Fibroblast of skin of scalp (primary cell): ENCODE measurements around the gene TIMM8B. TPM values are rescaled to one million over a fixed set of nuclear protein-coding genes. Genes with fewer than 3 reads are reported as not detected.
A peak's percentile ranks its signal among the peaks of the same experiment; 100 is the strongest.
"Not testable (repeated sequence)": the region's sequence is repeated elsewhere in the genome, so short reads cannot be mapped to it uniquely, and the experiment has no call there.

Experiments
- DNase-seq: peaks from one replicate; pipeline ENCODE4 v3.0.0-alpha.2; 2013
- polyA plus RNA-seq, 2 experiments: library from polyadenylated mRNA; unstranded; fragments of 120-200 nt; gene quantifications; one replicate each; pipeline ENCODE4 v1.2.1, GENCODE V29; 2013; ENCODE audit not compliant: insufficient read length in 2 of 2

Gene TIMM8B, protein sequence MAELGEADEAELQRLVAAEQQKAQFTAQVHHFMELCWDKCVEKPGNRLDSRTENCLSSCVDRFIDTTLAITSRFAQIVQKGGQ
- 52.0 TPM for polyA plus RNA-seq (2013, experiment 1 of 2; ENCODE audit: insufficient read length)
- 53.1 TPM for polyA plus RNA-seq (2013, experiment 2 of 2; ENCODE audit: insufficient read length)

DNA sequence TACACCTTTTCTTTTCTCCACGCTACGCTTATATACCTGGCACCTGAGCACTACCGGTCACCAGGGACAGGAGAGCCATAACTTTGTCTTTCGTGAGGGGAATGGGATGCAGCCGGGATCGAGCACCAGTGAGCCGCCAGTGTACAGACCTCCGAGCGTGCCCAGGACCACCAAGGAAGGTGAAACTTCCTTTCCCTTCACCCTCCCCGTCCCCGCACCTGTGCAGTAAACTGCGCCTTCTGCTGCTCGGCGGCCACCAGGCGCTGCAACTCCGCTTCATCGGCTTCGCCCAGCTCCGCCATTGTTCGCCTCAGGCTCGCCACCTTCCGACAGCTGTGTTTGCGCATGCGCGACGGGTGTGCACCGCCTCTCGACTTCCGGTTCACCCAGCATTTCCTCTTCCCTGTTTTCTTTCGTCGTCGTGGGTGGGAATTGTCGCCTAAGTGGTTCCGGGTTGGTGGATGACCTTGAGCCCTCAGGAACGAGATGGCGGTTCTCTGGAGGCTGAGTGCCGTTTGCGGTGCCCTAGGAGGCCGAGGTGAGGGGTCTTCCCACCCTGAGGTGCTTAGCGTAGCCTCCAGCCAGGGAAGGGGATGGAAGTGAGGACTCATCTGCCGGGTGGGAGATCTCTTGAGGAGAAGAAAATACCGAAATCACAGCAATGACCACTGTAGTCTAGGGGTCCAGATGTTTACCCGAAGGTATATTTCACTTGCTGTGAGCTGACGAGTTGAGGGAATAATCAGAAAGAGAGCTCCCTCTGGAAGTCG lies at the start of gene TIMM8B, which contains the start of gene SDHD:
TSS of gene TIMM8B (minus strand) at position 335 of the 770 bp plus-strand sequence. CDS start at position 302, 33 bp downstream.
TSS of gene SDHD (plus strand) at position 452 of the 770 bp plus-strand sequence. CDS start at position 487, 35 bp downstream.
- peak; percentile 98 for DNase-seq

DNA sequence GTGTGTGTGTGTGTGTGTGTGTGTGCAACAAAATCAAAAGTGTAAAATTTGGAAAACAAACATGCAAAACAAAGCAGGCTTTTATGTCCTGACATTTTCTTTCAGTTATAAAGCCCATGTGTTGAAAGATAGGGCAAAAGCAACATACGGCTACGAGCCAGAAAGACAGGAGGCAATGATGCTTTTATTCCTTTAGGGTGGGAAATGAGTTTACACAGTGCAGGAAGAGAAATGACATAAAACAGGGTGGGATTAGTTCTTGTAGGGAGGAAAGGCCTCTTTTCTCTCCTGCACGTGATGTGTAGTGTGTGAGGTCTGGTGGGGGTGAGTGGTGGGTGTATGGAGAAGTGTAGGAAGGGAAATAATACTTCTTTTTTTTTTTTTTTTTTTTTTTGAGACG lies 47.9 kb upstream of the TIMM8B start:
- no peak for DNase-seq

DNA sequence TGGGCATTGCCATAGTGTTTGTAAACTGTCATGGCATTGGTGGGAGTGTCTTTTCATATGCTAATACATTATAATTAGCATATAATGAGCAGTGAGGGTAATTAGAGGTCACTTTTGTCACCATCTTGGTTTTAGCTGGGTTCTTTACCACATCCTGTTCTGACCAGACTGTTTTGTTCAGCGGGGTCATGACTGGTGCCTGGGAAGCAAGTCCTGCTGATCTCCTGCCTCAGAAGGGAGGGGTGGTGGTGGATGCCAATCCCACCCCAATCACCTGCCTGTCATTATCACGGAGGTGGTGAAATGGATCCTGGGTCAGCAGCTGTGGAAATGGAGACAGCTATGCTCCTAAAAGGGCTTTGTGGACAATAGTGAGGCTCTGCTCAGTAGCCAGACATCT lies 46.2 kb upstream of the TIMM8B start:
- DNase-seq: no peak

DNA sequence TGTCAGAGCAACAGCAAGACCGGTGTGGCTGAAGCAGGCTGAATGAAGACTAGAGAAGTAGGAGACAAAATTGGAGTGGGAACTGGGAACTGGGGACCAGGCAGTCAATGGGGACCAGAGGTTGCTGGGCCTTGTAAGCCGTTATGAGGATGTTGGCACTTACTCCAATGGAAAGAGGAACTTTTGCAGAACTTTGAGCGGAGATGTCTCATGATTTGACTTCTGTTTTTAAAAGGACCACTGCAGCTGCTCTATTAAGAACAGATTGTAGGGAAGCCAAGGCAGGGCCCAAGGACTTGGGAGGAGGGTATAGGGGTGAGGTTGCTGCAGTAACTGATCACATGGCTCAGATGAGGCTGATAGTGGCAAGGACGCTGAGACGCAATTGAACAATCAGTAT lies 43.1 kb upstream of the TIMM8B start:
- DNase-seq: no peak

DNA sequence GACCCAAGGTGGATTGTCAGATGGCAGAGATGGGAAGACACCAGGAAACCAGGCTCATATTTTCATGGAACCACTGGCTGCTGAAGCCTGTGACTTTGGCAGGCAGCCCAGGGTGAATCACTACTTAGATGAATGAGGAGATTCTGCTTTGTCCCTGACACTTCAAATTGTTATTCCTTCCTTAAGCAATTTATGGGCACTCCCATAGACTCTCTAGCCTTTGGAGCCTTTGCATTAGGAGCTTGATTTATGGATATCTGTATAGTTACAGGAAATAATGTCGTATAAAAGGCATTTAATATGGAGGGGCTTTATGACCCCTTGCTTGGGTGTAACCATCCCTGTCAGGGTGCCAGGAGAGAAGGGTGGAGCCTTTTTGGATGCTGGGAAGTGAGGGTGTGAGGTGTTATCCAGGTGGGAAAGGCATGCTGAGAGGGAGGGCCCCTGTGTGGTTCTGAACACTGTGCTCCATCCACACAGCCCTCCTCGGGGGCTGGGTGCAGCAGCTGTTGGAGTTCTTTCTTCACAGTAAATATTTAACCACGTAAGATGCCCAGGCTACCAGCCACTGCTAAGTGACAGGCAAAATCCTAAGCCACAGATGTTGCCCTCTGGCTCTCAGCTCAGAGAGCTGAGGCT lies 42.0 kb upstream of the TIMM8B start:
- peak; percentile 90 for DNase-seq

DNA sequence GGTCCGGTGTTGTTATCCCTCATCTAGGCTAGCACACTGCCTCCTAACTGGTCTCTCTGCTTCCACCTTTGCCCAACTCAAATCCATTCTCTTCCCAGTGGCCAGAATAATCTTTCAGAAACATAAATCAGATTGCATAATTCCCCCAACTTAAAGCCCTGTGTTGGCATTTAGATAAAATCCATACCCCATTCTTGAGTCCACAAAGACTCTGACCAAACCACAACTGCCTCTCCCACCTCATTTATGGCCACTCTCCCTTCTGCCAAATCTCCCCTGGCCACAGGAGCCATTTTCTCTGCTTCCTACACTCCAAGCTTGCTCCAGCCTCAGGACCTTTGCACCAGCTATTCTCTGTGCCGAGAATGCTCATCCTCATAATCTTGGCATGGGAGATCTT lies 40.5 kb upstream of the TIMM8B start:
- no peak for DNase-seq

DNA sequence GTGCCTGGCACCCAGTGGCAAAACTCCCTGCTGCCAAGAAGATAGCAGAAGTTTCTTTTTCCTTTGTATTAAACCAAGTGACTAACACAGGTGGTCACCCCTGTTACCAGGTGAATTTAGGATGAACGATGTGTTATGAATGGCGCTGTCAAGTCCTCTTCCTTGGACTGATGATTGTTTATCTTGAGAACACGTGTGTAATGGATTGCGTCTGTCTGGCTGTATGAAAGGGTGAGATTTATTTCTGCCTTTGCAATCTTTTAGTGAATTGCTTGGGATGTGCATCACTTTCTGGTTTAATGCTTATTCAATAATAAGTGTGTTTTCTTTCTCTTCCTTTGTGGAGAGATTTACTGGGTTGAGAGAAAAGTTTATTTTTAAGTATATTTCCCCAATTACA lies 36.6 kb upstream of the TIMM8B start:
- DNase-seq: no peak

DNA sequence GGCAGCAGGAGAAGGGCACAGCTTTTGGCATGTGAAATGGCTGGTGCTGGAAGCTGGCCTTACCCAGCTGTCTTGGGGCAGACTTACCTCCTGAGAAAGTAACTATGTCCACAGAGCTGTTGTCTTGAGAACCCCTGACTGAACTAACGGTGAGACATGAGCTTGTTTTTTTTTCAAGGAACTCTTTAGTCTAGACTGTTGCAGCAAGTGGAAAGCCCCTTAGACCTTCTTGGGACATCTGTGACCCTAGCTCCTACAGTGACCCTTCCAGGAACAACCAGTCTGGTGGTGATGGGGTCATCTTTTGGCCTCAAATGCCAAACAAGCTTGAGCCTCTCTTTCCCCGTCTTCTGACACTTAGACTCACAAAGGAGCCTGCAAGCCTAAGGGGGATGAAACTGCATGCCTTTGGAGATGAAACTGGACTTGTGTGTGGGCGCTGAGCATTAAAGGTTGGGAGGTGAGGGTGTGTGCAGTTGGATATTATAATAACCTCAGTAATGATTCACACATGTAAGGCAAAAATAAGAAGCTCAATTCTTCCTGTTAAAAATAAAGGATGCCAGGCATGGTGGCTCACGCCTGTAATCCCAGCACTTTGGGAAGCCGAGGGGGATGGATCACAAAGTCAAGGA lies 35.5 kb upstream of the TIMM8B start:
- DNase-seq: no peak

DNA sequence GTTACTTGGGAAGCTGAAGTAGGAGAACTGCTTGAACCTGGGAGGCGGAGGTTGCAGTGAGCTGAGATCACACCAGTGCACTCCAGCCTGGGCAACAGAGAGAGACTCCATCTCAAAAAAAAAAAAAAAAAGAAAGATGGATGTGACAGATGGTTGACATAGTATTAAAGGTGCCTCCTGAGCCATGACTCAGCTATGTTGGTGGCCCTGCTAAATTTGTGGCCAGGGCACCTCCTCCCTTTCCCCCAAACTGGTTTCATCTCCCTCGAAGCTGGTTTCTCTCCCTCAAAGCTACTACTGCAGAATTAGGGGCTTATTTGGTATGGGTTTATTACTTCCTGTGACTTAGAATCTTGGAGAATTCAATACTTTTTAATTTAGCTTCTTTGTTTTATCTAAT lies 31.6 kb upstream of the TIMM8B start:
- DNase-seq: no peak

DNA sequence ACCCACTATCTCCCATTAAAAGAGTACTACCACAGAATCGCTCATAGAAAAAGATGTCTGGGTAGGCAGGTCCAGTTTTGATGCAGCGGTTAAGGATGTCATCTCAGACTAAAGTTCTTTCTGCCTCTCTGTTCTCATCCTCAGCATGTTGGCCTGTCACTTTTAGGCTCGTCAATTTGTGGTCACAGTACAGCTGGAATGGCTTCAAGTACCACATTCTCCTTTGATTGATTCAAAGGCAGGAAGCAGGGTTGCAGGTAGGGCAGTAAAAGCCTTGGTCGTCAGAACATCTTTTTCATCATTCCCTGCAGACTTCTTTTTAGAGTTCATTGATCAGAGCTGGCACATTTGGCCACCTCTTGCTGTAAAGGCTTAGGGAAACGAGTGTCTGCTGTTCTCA lies 28.8 kb upstream of the TIMM8B start:
- no peak for DNase-seq

DNA sequence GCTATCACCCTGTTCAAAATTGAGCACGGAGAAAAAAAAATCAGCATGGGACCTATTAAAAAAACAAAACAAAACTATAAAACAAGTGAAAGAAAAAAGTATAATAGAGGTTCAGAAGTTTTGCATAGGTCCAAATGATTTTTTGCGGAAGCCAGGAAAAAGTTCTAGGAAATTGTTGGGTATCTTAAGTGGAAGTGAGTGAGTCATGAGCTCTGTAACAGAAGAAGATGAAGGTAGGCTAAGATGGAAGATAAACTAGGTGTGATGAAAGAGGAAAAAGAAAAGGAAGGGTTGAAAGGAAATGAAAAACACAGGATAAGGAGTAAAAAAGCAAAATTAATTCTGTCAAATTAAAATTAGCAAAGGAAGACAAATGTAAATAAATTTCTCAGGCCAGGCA lies 27.9 kb upstream of the TIMM8B start:
- DNase-seq: no peak

DNA sequence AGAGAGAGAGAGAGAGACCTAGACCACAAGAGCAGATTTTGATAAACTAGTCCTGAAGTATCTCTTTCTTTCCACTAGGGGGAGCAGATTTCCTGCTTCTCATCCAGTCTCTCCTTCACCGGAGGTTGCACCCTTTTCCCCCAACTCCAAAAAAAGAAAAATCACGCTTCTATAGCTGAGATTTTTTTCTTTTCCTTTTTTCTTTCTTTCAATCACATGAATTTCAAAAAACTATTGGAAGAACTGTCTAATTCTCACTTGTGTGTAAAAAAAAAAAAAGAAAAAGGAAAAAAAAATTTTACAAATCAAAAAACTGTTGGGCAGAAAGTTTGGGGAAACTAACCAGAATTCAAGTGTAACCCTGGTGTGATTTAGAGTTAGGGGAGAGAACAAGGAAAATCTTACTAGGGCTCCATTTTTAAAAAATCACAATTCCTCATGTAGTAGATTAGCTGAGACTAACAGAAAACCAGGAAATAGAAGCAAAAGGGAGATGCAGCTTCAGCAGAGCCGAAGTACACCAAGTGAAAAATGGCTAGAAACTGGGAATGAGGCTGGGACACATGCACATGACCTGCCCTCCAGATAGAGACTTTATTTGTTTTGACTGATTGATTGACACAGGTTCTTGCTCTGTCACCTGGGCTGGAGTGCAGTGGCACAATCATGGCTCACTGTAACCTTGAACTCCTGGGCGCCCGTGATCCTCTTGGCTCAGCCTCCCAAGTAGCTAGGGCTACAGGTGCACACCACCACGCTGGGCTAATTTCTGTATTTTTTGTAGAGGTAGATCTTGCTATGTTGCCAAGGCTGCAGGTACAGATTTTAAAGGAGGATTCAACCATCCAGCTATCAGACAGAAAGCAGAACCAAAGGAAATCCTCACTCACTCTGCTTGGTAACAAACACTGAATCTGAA lies 27.2 kb upstream of the TIMM8B start:
- peak; percentile 69 for DNase-seq

DNA sequence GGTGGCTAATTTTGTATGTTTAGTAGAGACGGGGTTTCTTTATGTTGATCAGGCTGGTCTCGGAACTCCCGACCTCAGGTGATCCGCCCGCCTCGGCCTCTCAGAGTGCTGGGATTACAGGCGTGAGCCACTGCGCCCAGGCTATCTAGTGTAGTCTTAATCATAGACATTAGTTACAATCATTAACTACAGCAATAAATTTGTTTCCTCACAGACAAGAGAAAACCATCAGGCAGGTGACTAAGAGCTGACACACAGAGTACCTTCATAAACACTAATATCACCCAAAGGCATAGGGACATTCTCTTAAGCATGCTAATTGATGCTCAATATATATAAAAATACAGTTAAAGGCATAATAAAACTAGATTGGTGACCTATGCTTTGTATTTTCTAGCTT lies 19.5 kb upstream of the TIMM8B start:
- DNase-seq: no peak

DNA sequence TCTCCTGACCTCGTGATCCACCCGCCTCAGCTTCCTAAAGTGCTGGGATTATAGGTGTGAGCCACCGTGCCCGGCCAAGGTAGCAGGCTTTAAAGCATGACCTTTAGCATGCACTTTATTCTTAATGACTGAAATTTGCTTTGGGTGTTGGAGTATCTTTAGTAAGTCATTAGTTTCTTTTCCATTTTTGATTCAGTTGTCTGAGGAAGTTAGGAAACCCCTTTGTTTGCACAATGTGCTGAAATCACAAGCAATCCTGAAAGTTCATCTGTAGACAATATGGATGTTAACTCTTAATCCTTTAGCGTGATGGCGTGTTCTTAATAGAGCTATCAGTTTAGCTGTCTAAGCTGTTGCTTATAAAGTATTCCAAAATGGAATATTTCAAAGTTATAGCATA lies 16.9 kb upstream of the TIMM8B start:
- DNase-seq: no peak

DNA sequence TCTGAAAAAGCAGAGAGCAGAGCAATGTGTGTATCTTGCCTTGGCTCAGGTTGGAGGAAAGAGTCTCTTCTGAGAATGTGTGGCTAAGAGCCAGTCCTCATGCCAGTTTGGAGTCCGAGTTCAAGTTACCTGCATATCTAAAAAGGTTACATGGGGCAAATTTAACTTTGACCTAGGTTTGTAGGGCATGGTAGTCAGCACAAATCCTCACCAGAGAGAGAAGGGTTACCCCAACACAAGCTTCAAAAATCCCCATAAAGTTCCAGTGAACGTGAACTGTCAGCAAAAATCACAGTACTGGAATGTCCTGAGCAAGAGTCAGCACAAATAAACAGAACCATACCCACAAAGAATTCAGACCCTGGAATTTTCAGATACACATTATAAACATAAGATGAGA lies 13.9 kb upstream of the TIMM8B start:
- DNase-seq: peak; percentile 28

DNA sequence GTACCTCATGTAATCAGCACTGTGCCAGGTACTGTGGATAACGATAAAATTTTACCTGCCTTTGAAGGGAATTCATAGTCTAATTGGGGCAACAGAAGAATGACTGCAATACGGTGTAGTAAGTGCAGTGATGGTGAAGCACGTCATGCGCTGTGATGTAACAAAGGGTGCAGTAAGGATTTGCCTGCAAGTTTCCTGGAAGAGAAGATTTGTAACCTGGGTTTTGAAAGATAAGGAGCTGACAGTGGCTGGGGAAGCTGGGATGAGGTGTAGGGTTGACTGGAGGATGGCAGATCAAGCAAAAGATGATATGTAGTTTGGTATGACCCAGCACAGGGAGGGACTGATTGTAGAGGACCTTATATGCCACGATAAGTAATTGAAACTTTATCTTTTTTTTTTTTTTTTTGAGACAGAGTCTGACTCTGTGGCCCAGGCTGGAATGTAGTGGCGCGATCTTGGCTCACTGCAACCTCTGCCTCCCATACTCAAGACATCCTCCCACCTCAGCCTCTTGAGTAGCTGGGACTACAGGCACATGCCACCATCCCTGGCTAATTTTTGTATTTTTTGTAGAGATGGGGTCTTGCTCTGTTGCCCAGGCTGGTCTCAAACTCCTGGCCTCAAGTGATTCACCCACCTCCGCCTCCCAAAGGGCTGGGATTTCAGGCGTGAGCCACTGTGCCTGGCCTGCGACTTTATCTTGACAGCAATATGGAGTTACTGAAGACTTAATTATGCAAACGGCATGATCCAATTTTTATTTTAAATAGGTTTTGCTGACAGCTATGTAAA lies 11.4 kb upstream of the TIMM8B start:
- DNase-seq: no peak

DNA sequence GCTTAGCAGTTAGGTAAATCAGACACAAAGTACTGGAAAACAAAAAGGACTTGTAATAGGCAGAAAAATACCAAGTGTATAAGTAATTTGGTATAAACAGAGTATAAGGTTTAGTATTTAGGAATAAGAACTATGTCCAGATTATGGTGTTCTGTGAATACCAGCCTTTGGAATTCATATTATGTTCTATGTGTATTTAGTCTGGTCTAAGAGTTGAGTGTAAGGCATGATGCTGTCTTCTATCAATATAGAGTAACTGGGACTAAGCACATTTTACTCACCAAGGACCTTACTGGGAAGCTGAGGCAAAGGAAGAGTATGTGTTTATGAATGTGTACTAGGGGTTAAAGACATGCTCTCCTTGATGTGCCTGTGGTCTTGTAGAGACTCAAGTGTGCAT lies 9.6 kb upstream of the TIMM8B start:
- no peak for DNase-seq

DNA sequence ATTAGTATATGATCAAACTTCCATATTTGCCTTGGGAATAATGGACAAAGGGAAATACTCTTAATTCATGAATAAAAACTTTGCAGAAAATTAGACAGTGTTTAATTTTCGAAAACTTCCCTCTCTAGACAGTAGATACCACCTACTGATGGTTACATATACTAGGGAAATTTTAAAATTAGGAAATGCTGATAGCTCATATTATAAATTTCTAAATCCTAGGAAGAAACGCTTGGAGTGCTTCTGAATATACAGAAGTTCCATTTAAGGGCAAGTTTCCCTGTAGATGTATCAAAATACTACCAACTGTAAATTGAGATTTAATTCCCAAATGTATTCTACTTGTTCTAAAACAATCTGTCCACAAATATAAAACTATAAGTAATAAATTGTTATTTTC lies 8.7 kb upstream of the TIMM8B start:
- DNase-seq: not testable (repeated sequence)

DNA sequence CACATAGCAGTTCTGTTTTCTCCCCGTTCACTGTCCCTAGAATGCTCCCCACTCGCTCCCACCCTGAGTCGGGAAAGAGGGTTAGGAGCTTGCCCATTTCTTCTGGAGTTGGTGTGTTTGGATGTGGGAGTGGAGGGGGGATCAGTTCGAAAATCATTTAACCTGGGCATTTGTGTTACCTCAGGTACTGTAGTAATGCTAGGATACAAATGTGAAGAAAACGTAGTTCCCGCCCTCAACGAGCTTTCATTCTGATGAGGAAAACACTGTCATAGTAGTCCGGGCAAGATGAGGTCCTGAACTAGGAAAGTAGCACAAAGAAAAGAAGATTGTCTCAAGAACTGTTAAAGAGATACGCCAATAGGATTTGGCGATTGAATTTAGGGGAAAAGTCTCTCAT lies 656 bp upstream of the TIMM8B start:
- no peak for DNase-seq

DNA sequence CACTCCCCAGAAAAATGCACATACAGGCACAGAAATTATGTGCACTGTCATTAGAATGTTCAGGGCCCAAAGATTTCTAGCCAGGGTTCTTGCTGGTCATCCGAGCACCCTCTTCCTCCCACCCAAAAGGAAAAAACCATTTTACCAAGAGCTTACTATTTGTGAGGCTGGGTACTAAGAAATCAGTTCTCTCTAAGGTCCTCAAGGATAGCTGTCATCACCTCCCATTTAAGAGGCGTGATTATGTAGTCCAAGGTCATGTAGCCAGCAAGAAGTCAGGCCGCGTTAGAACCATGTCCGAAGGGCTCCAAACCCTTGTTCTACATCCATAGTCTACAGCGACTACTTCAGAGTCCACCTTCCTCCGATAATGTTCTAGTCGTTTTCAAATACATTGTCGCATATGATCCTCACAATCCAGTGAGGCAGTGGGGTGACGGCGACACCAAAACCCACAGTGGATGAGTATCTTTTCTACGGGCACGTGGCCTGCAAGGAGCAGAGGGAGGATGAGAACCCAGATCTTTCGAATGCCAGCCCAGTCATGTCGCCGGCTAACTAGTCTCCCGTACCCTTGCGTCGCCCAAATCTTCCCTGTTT lies 634 bp downstream of the TIMM8B start:
- peak; percentile 20 for DNase-seq

DNA sequence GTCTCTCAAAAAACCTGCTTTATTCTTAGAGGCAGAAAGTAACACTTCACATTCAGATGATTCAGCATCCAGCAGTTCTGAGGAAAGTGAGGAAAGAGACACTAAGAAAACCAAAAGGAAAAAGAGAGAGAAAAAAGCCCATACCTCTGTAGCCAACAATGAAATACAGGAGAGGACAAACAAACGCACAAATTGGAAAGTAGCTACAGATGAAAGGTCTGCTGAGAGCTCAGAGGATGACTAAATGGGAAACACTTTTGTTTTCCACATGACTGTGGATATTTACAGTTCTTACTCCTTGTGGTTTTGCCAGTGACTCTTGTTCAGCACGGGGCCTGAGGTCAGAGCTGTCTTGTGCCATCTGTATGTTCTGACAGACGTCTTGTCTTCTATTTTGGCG lies 3.8 kb downstream of the TIMM8B start:
- no peak for DNase-seq
